H1 (cell line): Measurements from ENCODE around the gene LMTK3. TPM values are rescaled to one million over a fixed set of nuclear protein-coding genes. Genes with fewer than 3 reads are reported as not detected.

Source experiments
- CHD2 ChIP-seq: IDR thresholded peaks from 2 replicates; pipeline ENCODE4 v1.6.1; 2012; ENCODE audit warnings: low read length, improper control_type of control experiment
- CHD7 ChIP-seq: fragments of 300-600 bp; sonication (generic); IDR thresholded peaks from 2 replicates; pipeline ENCODE4 v1.7.1; 2012; ENCODE audit warnings: low read length, moderate library complexity, mild to moderate bottlenecking, inconsistent platforms; ENCODE audit not compliant: insufficient replicate concordance
- E2F6 ChIP-seq: IDR thresholded peaks from 2 replicates; pipeline ENCODE4 v1.6.1; 2012; ENCODE audit warnings: inconsistent platforms
- NANOG ChIP-seq: IDR thresholded peaks from 2 replicates; pipeline ENCODE4 v1.6.1; 2011; ENCODE audit warnings: low read length, low read depth, mild to moderate bottlenecking, inconsistent platforms; ENCODE audit not compliant: insufficient read depth, poor library complexity, severe bottlenecking
- NRF1 ChIP-seq: IDR thresholded peaks from 2 replicates; pipeline ENCODE4 v1.6.1; 2011; ENCODE audit warnings: mild to moderate bottlenecking, low read depth, low read length, improper control_type of control experiment
- RXRA ChIP-seq: IDR thresholded peaks from 2 replicates; pipeline ENCODE4 v1.6.1; 2011; ENCODE audit warnings: low read depth, mild to moderate bottlenecking, low read length, moderate library complexity; ENCODE audit not compliant: insufficient read depth
- SIN3A ChIP-seq, 2 experiments: IDR thresholded peaks in 1 of 2; conservative IDR thresholded peaks in 1 of 2; 2 replicates each; pipeline ENCODE4 v1.6.1; 2011 to 2012; ENCODE audit warnings: low read length in 2 of 2, improper control_type of control experiment in 1 of 2, low read depth in 1 of 2, mild to moderate bottlenecking in 1 of 2
- polyA plus RNA-seq, 7 experiments: library from polyadenylated mRNA; depleted of rRNA in 3 of 7; stranded (reverse) in 5 of 7; unstranded in 2 of 7; fragments of >200 nt in 5 of 7; fragments of 200-250 nt in 2 of 7; gene quantifications; 1 replicate in 5 of 7; 2 replicates in 1 of 7; 4 replicates in 1 of 7; pipeline versions ENCODE4 v1.2.1 to v1.2.3, GENCODE V29; 2011 to 2013; ENCODE audit warnings: missing spikeins in 2 of 7, mixed read lengths in 2 of 7
- total RNA-seq: library from RNA; stranded (reverse); fragmentation: NEBNext Ultra II Directional; extraction: Animal tissue kit (Norgen Biotek cat#: 25700); gene quantifications from 2 replicates; pipeline ENCODE4 v1.2.1, GENCODE V29; 2021

The LMTK3 gene
- total and polyA plus RNA-seq, 2 of the 8 experiments (the other 6 are each of a cell fraction or from before 2014, with no cell fraction given): 2.7 to 12.4 TPM

- TF ChIP-seq CHD7 (no peak), RXRA (no peak), SIN3A (conservative IDR thresholded peaks at IDR 0.05 in 1 of 2, IDR thresholded peaks at IDR 0.05 in 1 of 2; ENCODE audit: low read depth in 1 of 2, low read length in 2 of 2) (no peak), NRF1 (no peak), NANOG (no peak), E2F6 (no peak), CHD2 (no peak)
- TF ChIP-seq, all 59 proteins: peak for 0
Measured at GRCh38 chr19:48450863-48451262, 60.8 kb downstream of the LMTK3 start (continued).
